KBM-7 (cell line): Measurements from ENCODE around the gene KASH5.
"Not testable (repeated sequence)": the region's sequence is repeated elsewhere in the genome, so short reads cannot be mapped to it uniquely, and the experiment has no call there.

Experiments used
- DNase-seq: peaks from one replicate; pipeline ENCODE4 v3.0.0-alpha.2; 2015
- in situ Hi-C: fragments of 300-500 bp; cut with MboI; formaldehyde crosslinking; loops from 2 replicates; pipeline ENCODE4 v1.14.3; 2020; ENCODE audit warnings: low sequenced_read_pairs, low pct_unique_long_range_greater_than_20kb, mixed read lengths

Gene KASH5

GRCh38 chr19:49432141-49433073 is 44.4 kb downstream of the KASH5 start:
- in situ Hi-C loops: no loop called here
- no peak for DNase-seq

DNA sequence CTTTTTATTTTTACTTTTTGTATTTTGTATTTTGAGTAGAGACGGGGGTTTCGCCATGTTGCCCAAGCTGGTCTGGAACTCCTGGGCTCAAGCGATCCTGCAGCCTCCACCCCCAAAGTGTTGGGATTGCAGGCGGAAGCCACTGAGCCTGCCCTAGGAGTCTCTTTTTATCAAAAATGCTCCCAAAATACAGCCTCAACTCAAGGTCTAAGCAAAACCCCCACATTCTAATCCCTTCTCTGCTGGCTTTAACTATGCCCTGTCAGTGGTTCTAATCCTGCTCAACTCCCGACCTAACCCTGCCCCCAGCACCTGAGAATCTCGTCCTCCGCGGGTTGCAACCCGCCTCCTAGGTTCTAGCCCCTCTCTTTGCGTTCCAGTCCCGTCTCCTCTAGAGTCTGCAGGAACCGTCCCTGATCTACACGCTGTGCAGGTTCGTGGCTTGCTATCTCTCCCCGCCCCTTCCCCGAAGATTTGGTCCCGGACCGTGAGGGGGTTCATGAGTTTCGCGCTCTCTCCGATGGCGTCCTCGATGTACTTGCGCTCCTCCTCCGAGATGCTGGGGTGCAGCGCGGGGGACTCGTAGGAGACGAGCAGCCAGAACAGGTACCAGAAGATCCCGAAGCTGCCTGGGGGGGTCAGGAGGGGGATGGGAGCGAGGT is 45.3 kb downstream of the KASH5 start:
- no peak for DNase-seq
- in situ Hi-C loops: no loop called here

GRCh38 chr19:49434907-49435583 is 47.0 kb downstream of the KASH5 start:
- in situ Hi-C loops: no loop called here
- DNase-seq: no peak

DNA sequence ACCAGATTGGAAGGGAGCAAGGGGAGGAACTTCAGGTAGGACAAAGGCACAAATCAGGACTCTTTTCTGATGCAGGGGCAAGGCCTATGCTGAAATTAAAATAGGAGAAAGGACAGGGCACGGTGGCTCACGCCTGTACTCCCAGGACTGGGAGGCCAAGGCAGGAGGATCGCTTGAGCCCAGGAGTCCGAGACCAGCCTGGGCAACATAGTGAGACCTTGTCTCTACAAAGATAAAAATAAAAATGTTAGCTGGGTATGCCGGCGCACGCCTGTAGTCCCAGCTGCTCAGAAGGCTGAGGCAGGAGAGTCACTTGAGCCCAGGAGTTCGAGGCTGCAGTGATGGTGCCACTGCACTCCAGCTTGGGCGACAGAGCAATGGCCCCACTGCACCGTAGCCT is 47.6 kb downstream of the KASH5 start:
- in situ Hi-C loops: no loop called here
- DNase-seq: no peak

DNA sequence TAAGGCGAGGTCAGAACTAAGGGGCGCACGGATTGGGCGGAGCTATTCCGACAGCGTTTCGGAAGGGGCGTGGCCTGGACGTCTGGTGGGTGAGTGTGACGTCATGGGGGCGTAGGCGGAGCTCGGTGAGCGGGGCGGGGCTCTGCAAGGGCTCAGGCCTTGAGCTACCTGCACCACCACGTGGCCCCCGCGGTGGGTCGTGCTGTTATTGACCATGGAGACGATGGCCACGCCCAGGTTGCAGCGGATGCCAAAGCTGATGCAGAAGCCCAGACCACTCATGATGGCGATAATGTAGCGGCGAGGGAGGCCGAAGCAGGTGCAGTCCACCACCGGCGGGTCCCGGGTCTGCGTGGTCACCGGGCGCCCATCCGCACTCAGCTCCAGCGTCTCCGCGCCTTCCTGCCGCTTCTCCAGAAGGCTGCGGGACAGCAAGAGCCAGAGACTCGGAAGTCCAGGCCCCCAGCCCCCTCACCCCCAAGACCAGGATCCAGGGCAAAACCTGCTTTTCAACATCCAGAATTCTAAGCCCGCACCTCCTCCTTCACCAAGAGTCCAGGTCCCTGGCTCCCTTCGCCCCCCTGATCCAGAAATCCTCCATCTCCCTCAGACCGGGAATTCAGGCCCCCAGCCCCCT is 48.5 kb downstream of the KASH5 start:
- no peak for DNase-seq
- in situ Hi-C loops: no loop called here

DNA sequence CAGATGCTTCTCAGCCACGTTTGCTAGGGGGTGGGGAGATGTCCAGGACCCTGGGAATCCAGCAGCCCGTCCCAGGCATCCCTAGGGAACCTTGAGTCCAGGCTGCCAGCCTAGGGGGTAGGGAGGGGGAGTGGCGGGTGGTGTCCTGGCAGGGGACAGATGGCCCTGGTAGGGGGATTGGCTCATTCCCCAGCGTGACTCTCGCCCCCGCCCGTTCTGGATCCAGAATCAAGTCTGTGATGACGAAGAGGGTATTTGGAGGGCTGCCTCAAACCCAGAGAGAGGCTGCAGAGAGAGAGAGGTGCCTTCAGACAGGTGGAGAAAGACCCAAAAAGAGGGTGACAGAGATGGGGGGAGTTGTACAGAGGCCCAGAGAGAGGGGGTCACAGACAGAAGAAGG is 49.2 kb downstream of the KASH5 start:
- DNase-seq: no peak
- in situ Hi-C loops: no loop called here

GRCh38 chr19:49438261-49438660 is 50.2 kb downstream of the KASH5 start:
- in situ Hi-C loops: no loop called here
- no peak for DNase-seq

DNA sequence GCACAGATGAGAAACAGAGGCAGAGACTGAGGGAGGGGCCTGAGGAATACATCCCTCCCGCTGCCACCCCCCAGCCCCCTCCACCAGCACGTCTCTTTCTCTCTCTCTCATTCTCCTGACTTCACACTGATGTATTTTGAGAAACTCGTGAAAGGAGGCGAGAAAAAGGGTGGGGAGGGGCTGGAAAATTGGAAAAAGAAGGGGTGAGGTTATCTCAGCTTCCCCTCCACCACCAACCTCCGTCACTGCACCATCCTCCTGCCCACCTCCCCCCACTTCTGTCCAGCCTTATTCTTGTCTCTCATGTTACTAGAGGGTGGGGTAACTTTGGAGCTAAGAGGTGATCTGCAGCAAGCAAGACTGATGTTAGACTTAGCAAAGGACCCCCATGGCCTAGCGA is 51.8 kb downstream of the KASH5 start:
- in situ Hi-C loops: no loop called here
- DNase-seq: no peak

DNA sequence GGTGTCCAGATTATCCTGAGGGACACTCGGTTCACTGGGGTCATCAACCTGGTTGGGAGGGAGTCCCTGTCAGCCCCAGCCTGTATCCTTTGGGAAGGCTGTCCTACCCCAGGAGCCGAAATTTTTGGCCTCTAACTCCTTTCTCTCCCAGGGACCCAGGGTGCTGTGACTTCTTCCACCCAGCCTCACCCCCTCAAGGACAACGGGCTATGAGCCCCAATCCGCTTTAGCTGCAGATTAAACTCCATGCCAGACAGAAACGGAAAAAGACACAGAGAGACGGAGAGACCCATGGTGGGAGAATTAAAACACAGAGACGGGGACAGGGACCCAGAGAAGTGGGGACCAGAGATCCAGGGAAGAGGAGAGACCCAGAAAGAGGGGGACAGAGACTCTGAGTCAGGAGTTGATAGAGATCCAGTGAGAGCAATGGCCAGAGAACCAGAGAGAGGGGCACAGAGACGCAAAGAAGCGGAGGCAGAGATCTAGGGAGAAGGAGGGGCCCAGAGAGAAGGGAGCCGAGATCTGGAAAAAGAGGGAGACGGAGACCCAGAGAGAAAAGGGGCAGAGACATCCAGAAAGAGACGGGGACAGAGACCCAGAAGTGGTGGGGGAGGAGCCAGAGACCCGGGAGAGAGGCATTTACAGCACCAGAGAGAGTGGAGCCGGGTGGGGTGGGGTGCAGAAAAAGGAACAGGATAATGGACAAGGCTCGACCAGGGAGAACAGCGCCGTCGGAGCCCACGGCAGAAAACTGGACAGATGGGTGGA is 52.6 kb downstream of the KASH5 start:
- no peak for DNase-seq

GRCh38 chr19:49441210-49441959 is 53.3 kb downstream of the KASH5 start, which contains the start of gene SLC17A7:
Gene SLC17A7 (minus strand): TSS chr19:49441527. CDS start chr19:49441379, 148 bp downstream.
- DNase-seq: peak; percentile 47
- in situ Hi-C loops: no loop called here

More for the DNA sequence above, 52.6 kb downstream of the KASH5 start:
- in situ Hi-C loops: no loop called here

- in situ Hi-C loops: no loop called here
These were observed 53.9 kb downstream of the KASH5 start for GRCh38 chr19:49441960-49442350.

DNA sequence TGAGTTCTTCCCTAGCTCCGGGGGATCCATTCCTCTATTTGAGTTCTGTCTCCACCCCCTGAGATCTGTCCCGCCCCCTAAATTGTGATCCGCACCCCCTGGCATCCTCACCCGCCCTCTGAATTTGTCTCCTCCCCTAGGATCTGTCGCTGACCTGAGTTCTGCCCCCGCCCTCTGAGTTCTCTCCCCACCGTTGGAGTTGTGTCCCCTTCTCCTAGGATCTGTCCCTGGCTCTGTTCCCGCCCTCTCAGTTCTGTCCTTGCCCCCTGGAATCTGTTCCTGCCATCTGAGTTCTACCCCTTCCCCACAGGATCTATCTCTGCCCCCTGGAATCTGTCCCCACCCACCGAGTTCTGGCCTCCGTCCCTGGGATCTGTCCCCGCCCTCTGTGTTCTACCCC is 54.3 kb downstream of the KASH5 start:
- in situ Hi-C loops: no loop called here
- no peak for DNase-seq

More at GRCh38 chr19:49441960-49442350, 53.9 kb downstream of the KASH5 start:
- no peak for DNase-seq

- in situ Hi-C loops: no loop called here
- no peak for DNase-seq
These were observed 54.8 kb downstream of the KASH5 start for GRCh38 chr19:49442771-49443365.

- peak; percentile 97 for DNase-seq
- in situ Hi-C loops: no loop called here
These were observed 55.5 kb downstream of the KASH5 start for GRCh38 chr19:49443366-49444099.

DNA sequence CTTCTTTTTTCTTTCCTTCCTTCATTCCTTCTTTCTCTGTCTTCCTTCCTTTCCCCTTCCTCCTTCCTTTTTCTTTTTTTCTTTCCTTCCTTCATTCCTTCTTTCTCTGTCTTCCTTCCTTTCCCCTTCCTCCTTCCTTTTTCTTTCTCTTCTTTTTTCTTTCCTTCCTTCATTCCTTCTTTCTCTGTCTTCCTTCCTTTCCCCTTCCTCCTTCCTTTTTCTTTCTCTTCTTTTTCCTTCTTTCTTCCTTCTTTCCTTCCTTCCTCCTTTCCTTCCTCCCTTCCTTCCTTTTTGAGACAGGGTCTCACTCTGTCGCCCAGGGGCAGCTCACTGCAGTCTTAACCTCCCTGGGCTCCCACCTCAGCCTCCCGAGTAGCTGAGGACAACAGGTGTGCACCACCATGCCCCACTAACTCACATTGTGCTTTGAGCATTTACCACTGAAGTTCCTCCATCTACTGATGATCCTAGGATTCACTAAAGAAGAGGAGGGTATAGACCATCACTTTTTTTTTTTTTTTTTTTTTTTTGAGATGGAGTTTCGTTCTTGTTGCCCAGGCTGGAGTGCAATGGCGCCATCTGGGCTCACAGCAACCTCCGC is 56.2 kb downstream of the KASH5 start:
- in situ Hi-C loops: not testable (repeated sequence)

DNA sequence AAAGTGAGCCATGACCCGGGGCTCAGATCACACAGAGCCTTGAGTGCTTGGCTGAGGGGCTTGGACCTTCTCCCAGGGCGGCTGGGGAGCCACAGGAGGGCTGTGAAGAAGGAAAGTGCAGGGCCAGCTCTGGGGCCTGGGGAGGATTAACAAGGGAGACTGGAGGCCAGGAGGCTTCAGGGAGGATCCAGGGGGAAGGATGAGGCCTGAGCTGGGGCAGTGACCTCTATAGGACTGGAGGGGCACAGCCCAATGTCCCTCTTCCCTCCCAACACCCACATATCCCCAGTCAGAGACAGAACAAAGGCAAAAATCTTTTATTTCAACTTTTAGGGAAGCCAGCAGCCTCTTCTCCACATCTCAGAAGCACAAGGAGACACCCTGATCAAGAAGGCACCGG is 57.9 kb downstream of the KASH5 start:
- in situ Hi-C loops: no loop called here
- DNase-seq: no peak

More for the DNA sequence above, 56.2 kb downstream of the KASH5 start:
- DNase-seq: not testable (repeated sequence)
